HCT116 (cell line): ENCODE measurements around the gene FAM234A. TPM values are rescaled to one million over a fixed set of nuclear protein-coding genes. Genes with fewer than 3 reads are reported as not detected.

Experiments used
- ATAC-seq: fragments of 200-7000 bp; cut with Tn5 transposase; 2 replicates; pipeline ENCODE4 v1.9.1; 2020; ENCODE audit warnings: mild to moderate bottlenecking, moderate library complexity
- BruUV-seq: library from RNA; stranded (reverse); fragments of 400-500 nt; replicated peaks from 2 replicates; lab custom pipeline; 2021; lab: Mats Ljungman, UMichigan
- CTCF ChIA-PET: fragments of 300-600 bp; sonication (Branson Sonifier 250); formaldehyde crosslinking; loops from one replicate; lab custom pipeline; 2021; ENCODE audit warnings: antibody characterized with exemption; lab: Charles Lee
- POLR2A ChIA-PET: fragments of 300-600, 350-600 bp; sonication (Branson Sonifier 250); formaldehyde crosslinking; loops from one replicate; lab custom pipeline; 2021; ENCODE audit warnings: antibody characterized with exemption; lab: Charles Lee
- RAD21 ChIA-PET, 2 experiments: fragments of 300-600 bp; sonication (Branson Sonifier 250); formaldehyde crosslinking; loops; one replicate each; lab custom pipeline; 2023; ENCODE audit warnings: low total read pairs in 2 of 2; ENCODE audit not compliant: uncharacterized antibody in 2 of 2, unreplicated experiment in 2 of 2, low non-redundant PET in 1 of 2; lab: Charles Lee
- DNase-seq: peaks from one replicate; pipeline ENCODE4 v3.0.0-alpha.2; 2010; ENCODE audit warnings: low read depth, low spot score
- H2AFZ ChIP-seq: fragments of 200-600 bp; shearing (Covaris generic), sonication (generic); 2 replicates; pipeline ENCODE4 v1.6.1; 2017; ENCODE audit warnings: low read depth, mixed run types, mixed read lengths, antibody characterized with exemption, low read length; ENCODE audit not compliant: poor library complexity, severe bottlenecking
- H3K27ac ChIP-seq: 2 replicates; pipeline ENCODE4 v1.5.1; 2012; ENCODE audit warnings: low read depth, low read length
- H3K27me3 ChIP-seq: fragments of 200-600 bp; sonication (generic); 2 replicates; pipeline ENCODE4 v1.6.1; 2016; ENCODE audit warnings: mixed run types, low read length, mixed read lengths; ENCODE audit not compliant: insufficient read depth
- H3K36me3 ChIP-seq, 2 experiments: fragments of 200-500 bp in 1 of 2; fragments of 200-600 bp in 1 of 2; sonication (Bioruptor generic) in 1 of 2; sonication (generic) in 1 of 2; 2 replicates each; pipeline versions ENCODE4 v1.5.1 to v1.6.1; 2014 to 2016; ENCODE audit warnings: low read length in 2 of 2, inconsistent platforms in 1 of 2, mixed read lengths in 1 of 2, mixed run types in 1 of 2; ENCODE audit not compliant: insufficient read depth in 2 of 2, control insufficient read depth in 1 of 2
- H3K4me1 ChIP-seq, 2 experiments: fragments of 200-600 bp in 1 of 2; sonication (generic) in 1 of 2; 2 replicates each; pipeline versions ENCODE4 v1.5.1 to v1.6.1; 2012 to 2017; ENCODE audit warnings: low read length in 2 of 2, inconsistent platforms in 1 of 2, mild to moderate bottlenecking in 1 of 2, mixed read lengths in 1 of 2, mixed run types in 1 of 2, moderate library complexity in 1 of 2; ENCODE audit not compliant: insufficient read depth in 2 of 2, control insufficient read depth in 1 of 2
- H3K4me2 ChIP-seq: fragments of 200-600 bp; sonication (generic); 2 replicates; pipeline ENCODE4 v1.6.1; 2017; ENCODE audit warnings: mixed run types, low read length, mixed read lengths
- H3K4me3 ChIP-seq, 2 experiments: fragments of 200-600 bp in 1 of 2; sonication (generic) in 1 of 2; replicated peaks in 1 of 2; 2 replicates each; pipeline ENCODE4 v1.5.1; 2011 to 2016; ENCODE audit warnings: low read length in 2 of 2, control low read depth in 1 of 2, low read depth in 1 of 2, mild to moderate bottlenecking in 1 of 2, mixed read lengths in 1 of 2, mixed run types in 1 of 2
- H3K79me2 ChIP-seq: fragments of 200-600 bp; sonication (generic); 2 replicates; pipeline ENCODE4 v1.6.1; 2017; ENCODE audit warnings: mild to moderate bottlenecking, mixed run types, low read length, moderate library complexity, mixed read lengths; ENCODE audit not compliant: insufficient read depth
- H3K9ac ChIP-seq: fragments of 200-600 bp; sonication (generic); 2 replicates; pipeline ENCODE4 v1.6.1; 2016; ENCODE audit warnings: low read length, mixed read lengths
- H3K9me2 ChIP-seq: fragments of 200-600 bp; sonication (generic), shearing (Covaris generic); 2 replicates; pipeline ENCODE4 v1.6.1; 2017; ENCODE audit warnings: mixed run types, mild to moderate bottlenecking, moderate library complexity; ENCODE audit not compliant: insufficient read depth
- H3K9me3 ChIP-seq, 2 experiments: fragments of 200-500 bp in 1 of 2; fragments of 200-600 bp in 1 of 2; sonication (Bioruptor generic) in 1 of 2; sonication (generic) in 1 of 2; 2 replicates each; pipeline ENCODE4 v1.6.1; 2014 to 2017; ENCODE audit warnings: low read length in 2 of 2, mixed read lengths in 2 of 2, inconsistent platforms in 1 of 2, low read depth in 1 of 2, mild to moderate bottlenecking in 1 of 2, mixed run types in 1 of 2, moderate library complexity in 1 of 2; ENCODE audit not compliant: control insufficient read depth in 1 of 2, insufficient read depth in 1 of 2
- H4K20me1 ChIP-seq: fragments of 200-600 bp; sonication (generic), shearing (Covaris generic); 2 replicates; pipeline ENCODE4 v1.6.1; 2017; ENCODE audit warnings: mixed run types, mild to moderate bottlenecking, moderate library complexity; ENCODE audit not compliant: insufficient read depth
- CBX3 ChIP-seq: IDR thresholded peaks from 2 replicates; pipeline ENCODE4 v1.6.1; 2012; ENCODE audit warnings: low read depth
- EGR1 ChIP-seq: IDR thresholded peaks from 2 replicates; pipeline ENCODE4 v1.6.1; 2012; ENCODE audit warnings: low read depth
- ELF1 ChIP-seq: IDR thresholded peaks from 2 replicates; pipeline ENCODE4 v1.6.1; 2012; ENCODE audit warnings: low read depth, borderline replicate concordance
- EZH2 ChIP-seq: fragments of 200-600 bp; sonication (generic); IDR thresholded peaks from 2 replicates; pipeline ENCODE4 v1.6.1; 2017; ENCODE audit warnings: antibody characterized with exemption, mixed run types
- EZH2phosphoT487 ChIP-seq: fragments of 200-600 bp; IDR thresholded peaks from 2 replicates; pipeline ENCODE4 v1.6.1; 2018; ENCODE audit warnings: antibody characterized with exemption, borderline replicate concordance
- JUND ChIP-seq: IDR thresholded peaks from 2 replicates; pipeline ENCODE4 v1.6.1; 2012
- POLR2A ChIP-seq: IDR thresholded peaks from 2 replicates; pipeline ENCODE4 v1.7.0; 2011; ENCODE audit warnings: borderline replicate concordance; ENCODE audit not compliant: insufficient read depth, insufficient read length; ENCODE audit errors: extremely low read depth
- POLR2AphosphoS5 ChIP-seq: IDR thresholded peaks from 2 replicates; pipeline ENCODE4 v1.6.1; 2011; ENCODE audit warnings: mild to moderate bottlenecking, low read depth, low read length, moderate library complexity
- RAD21 ChIP-seq: IDR thresholded peaks from 2 replicates; pipeline ENCODE4 v1.6.1; 2012; ENCODE audit warnings: low read depth, mild to moderate bottlenecking
- SIN3A ChIP-seq: IDR thresholded peaks from 2 replicates; pipeline ENCODE4 v1.6.1; 2012; ENCODE audit warnings: low read depth
- SP1 ChIP-seq: IDR thresholded peaks from 2 replicates; pipeline ENCODE4 v1.6.1; 2012; ENCODE audit warnings: low read depth
- TCF7L2 ChIP-seq: IDR thresholded peaks from 2 replicates; pipeline ENCODE4 v1.7.0; 2011; ENCODE audit warnings: borderline replicate concordance, inconsistent platforms; ENCODE audit not compliant: insufficient read depth, insufficient read length; ENCODE audit errors: extremely low read depth
- YY1 ChIP-seq: IDR thresholded peaks from 2 replicates; pipeline ENCODE4 v1.6.1; 2011; ENCODE audit warnings: low read length, low read depth, moderate library complexity, mild to moderate bottlenecking; ENCODE audit not compliant: insufficient replicate concordance; ENCODE audit errors: extremely low read depth
- ZFX ChIP-seq: fragments of 450-650 bp; IDR thresholded peaks from 2 replicates; pipeline ENCODE4 v1.6.1; 2017
- intact Hi-C: fragments of 100-400 bp; cut with micrococcal nuclease; formaldehyde crosslinking; loops from 2 replicates; pipeline ENCODE4 v1.10.0; 2022
- total RNA-seq: library from RNA; stranded (reverse); gene quantifications from one replicate; pipeline ENCODE4 v1.2.1, GENCODE V29; 2021; ENCODE audit not compliant: unreplicated experiment
- TF ChIP-seq, protein P1 (sequence below): IDR thresholded peaks from 2 replicates; pipeline ENCODE4 v1.6.1; 2012; ENCODE audit warnings: low read depth
- TF ChIP-seq, protein P2 (sequence below), 3 experiments: fragments of 200-600 bp in 1 of 3; sonication (generic) in 1 of 3; IDR thresholded peaks in 2 of 3; conservative IDR thresholded peaks in 1 of 3; 2 replicates each; pipeline ENCODE4 v1.5.1; 2012 to 2017; ENCODE audit warnings: low read depth in 2 of 3, low read length in 2 of 3, antibody characterized with exemption in 1 of 3, borderline replicate concordance in 1 of 3, control low read depth in 1 of 3, mild to moderate bottlenecking in 1 of 3, mixed read lengths in 1 of 3, mixed run types in 1 of 3, moderate library complexity in 1 of 3; ENCODE audit not compliant: insufficient read depth in 1 of 3
- TF ChIP-seq, protein P3 (sequence below): IDR thresholded peaks from 2 replicates; pipeline ENCODE4 v1.6.1; 2012
- TF ChIP-seq, protein P4 (sequence below): IDR thresholded peaks from 2 replicates; pipeline ENCODE4 v1.6.1; 2011; ENCODE audit warnings: mild to moderate bottlenecking, low read length, moderate library complexity; ENCODE audit not compliant: insufficient replicate concordance; ENCODE audit errors: extremely low read depth
- TF ChIP-seq, protein P5 (sequence below): IDR thresholded peaks from 2 replicates; pipeline ENCODE4 v1.6.1; 2012

FAM234A gene
- total RNA-seq, 1 experiment from 2014 or later, result 36.4 TPM

DNA sequence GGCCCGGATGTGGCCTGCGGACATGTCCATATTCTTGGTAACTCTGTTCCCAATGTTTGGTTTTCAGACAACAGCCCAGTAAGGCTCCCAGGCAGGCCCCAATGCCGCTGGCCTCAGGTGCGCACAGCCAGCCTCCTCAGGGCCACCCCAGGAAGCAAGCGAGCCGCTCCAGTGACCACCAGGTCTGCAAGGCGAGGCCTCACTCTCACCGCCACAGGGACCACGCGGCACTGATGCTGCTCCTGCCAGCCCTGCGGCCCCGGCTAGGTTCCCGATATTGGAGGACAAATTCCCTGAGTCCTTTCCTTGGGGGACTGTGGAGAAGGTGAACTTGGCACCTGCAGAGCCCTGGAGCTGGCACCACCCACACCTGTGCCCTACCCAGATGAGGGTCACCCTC is 67.3 kb downstream of the FAM234A start:
- no peaks in the 10 kb centered on the region for H3K4me1 ChIP-seq
- no peaks in the 10 kb centered on the region for H3K27me3 ChIP-seq
- H3K27ac ChIP-seq, result no peak overlapping the region
- TF ChIP-seq, protein P1, sequence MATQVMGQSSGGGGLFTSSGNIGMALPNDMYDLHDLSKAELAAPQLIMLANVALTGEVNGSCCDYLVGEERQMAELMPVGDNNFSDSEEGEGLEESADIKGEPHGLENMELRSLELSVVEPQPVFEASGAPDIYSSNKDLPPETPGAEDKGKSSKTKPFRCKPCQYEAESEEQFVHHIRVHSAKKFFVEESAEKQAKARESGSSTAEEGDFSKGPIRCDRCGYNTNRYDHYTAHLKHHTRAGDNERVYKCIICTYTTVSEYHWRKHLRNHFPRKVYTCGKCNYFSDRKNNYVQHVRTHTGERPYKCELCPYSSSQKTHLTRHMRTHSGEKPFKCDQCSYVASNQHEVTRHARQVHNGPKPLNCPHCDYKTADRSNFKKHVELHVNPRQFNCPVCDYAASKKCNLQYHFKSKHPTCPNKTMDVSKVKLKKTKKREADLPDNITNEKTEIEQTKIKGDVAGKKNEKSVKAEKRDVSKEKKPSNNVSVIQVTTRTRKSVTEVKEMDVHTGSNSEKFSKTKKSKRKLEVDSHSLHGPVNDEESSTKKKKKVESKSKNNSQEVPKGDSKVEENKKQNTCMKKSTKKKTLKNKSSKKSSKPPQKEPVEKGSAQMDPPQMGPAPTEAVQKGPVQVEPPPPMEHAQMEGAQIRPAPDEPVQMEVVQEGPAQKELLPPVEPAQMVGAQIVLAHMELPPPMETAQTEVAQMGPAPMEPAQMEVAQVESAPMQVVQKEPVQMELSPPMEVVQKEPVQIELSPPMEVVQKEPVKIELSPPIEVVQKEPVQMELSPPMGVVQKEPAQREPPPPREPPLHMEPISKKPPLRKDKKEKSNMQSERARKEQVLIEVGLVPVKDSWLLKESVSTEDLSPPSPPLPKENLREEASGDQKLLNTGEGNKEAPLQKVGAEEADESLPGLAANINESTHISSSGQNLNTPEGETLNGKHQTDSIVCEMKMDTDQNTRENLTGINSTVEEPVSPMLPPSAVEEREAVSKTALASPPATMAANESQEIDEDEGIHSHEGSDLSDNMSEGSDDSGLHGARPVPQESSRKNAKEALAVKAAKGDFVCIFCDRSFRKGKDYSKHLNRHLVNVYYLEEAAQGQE, result no peak
- TF ChIP-seq EZH2, result no peak
- TF ChIP-seq JUND, result no peak
- no peak for TF ChIP-seq POLR2AphosphoS5
- TF ChIP-seq SIN3A, result no peak
- TF ChIP-seq POLR2A, result no peak
- TF ChIP-seq TCF7L2, result no peak
- TF ChIP-seq RAD21, result no peak
- TF ChIP-seq ELF1, result no peak
- TF ChIP-seq ZFX, result no peak
- TF ChIP-seq EGR1, result no peak
- TF ChIP-seq, protein P2, sequence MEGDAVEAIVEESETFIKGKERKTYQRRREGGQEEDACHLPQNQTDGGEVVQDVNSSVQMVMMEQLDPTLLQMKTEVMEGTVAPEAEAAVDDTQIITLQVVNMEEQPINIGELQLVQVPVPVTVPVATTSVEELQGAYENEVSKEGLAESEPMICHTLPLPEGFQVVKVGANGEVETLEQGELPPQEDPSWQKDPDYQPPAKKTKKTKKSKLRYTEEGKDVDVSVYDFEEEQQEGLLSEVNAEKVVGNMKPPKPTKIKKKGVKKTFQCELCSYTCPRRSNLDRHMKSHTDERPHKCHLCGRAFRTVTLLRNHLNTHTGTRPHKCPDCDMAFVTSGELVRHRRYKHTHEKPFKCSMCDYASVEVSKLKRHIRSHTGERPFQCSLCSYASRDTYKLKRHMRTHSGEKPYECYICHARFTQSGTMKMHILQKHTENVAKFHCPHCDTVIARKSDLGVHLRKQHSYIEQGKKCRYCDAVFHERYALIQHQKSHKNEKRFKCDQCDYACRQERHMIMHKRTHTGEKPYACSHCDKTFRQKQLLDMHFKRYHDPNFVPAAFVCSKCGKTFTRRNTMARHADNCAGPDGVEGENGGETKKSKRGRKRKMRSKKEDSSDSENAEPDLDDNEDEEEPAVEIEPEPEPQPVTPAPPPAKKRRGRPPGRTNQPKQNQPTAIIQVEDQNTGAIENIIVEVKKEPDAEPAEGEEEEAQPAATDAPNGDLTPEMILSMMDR (IDR thresholded peaks at IDR 0.05 in 2 of 3, conservative IDR thresholded peaks at IDR 0.05 in 1 of 3; ENCODE audit: borderline replicate concordance in 1 of 3, insufficient read depth in 1 of 3, low read depth in 2 of 3, low read length in 2 of 3), result no peak
- TF ChIP-seq, protein P3, sequence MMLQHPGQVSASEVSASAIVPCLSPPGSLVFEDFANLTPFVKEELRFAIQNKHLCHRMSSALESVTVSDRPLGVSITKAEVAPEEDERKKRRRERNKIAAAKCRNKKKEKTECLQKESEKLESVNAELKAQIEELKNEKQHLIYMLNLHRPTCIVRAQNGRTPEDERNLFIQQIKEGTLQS, result no peak
- no peak for TF ChIP-seq SP1
- TF ChIP-seq, protein P4, sequence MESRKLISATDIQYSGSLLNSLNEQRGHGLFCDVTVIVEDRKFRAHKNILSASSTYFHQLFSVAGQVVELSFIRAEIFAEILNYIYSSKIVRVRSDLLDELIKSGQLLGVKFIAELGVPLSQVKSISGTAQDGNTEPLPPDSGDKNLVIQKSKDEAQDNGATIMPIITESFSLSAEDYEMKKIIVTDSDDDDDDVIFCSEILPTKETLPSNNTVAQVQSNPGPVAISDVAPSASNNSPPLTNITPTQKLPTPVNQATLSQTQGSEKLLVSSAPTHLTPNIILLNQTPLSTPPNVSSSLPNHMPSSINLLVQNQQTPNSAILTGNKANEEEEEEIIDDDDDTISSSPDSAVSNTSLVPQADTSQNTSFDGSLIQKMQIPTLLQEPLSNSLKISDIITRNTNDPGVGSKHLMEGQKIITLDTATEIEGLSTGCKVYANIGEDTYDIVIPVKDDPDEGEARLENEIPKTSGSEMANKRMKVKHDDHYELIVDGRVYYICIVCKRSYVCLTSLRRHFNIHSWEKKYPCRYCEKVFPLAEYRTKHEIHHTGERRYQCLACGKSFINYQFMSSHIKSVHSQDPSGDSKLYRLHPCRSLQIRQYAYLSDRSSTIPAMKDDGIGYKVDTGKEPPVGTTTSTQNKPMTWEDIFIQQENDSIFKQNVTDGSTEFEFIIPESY, result no peak
- TF ChIP-seq YY1, result no peak
- TF ChIP-seq, protein P5, sequence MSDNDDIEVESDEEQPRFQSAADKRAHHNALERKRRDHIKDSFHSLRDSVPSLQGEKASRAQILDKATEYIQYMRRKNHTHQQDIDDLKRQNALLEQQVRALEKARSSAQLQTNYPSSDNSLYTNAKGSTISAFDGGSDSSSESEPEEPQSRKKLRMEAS, result no peak
- TF ChIP-seq CBX3, result no peak
- TF ChIP-seq EZH2phosphoT487, result no peak
- H3K9ac ChIP-seq, result no peak overlapping the region
- H3K9me2 ChIP-seq, result no peaks in the 10 kb centered on the region
- DNase-seq (no peak), ATAC-seq (no peak)
- intact Hi-C loops, result no loop called here
- RAD21 ChIA-PET, result no interaction called here
- CTCF ChIA-PET, result no interaction called here
- H4K20me1 ChIP-seq, result no peaks in the 10 kb centered on the region
- no peaks in the 10 kb centered on the region; a peak in 1 of 4 replicates for H3K36me3 ChIP-seq
- no peaks in the 10 kb centered on the region for H3K9me3 ChIP-seq
- POLR2A ChIA-PET, result no interaction called here
- no peak overlapping the region for H3K4me3 ChIP-seq
- BruUV-seq, result no TSS peak
- H2AFZ ChIP-seq, result no peak overlapping the region
- H3K79me2 ChIP-seq, result no peaks in the 10 kb centered on the region
- H3K4me2 ChIP-seq, result no peak overlapping the region
